ENCODE measurements around the gene RSRP1.
"Not testable (repeated sequence)": the region's sequence is repeated elsewhere in the genome, so short reads cannot be mapped to it uniquely, and the experiment has no call there.

The RSRP1 gene

GRCh38 chr1:25256578-25256965, 9.3 kb upstream of the RSRP1 start:
- DNase-seq: no peak

- no peak for DNase-seq
These were observed 8.7 kb upstream of the RSRP1 start for GRCh38 chr1:25255706-25256577.

GRCh38 chr1:25253911-25254310, 6.7 kb upstream of the RSRP1 start:
- DNase-seq: no peak

- DNase-seq: no peak
These were observed 838 bp upstream of the RSRP1 start for GRCh38 chr1:25247829-25248754.

- DNase-seq: peak; percentile 55
These were observed 642 bp downstream of the RSRP1 start for GRCh38 chr1:25246600-25247023.

- DNase-seq: no peak
These were observed 1.2 kb downstream of the RSRP1 start for GRCh38 chr1:25245809-25246599.

GRCh38 chr1:25245393-25245792, 1.9 kb downstream of the RSRP1 start:
- no peak for DNase-seq

- no peak for DNase-seq
These were observed 3.3 kb downstream of the RSRP1 start for GRCh38 chr1:25243907-25244306.

- peak; percentile 96 for DNase-seq
These were observed 7.3 kb downstream of the RSRP1 start for GRCh38 chr1:25239681-25240541.

GRCh38 chr1:25238046-25238445, 9.2 kb downstream of the RSRP1 start:
- DNase-seq: no peak

- DNase-seq: not testable (repeated sequence)
These were observed 11.0 kb downstream of the RSRP1 start for GRCh38 chr1:25236261-25236660.

- DNase-seq: not testable (repeated sequence)
These were observed 11.8 kb downstream of the RSRP1 start for GRCh38 chr1:25235411-25235810.

GRCh38 chr1:25232866-25233784, 14.1 kb downstream of the RSRP1 start:
- peak; percentile 66 for DNase-seq

GRCh38 chr1:25232027-25232865, 15.0 kb downstream of the RSRP1 start, which contains the start of gene SYF2:
TSS of gene SYF2 (minus strand) at chr1:25232502. CDS start at chr1:25232467, 35 bp downstream.
- peak; percentile 94 for DNase-seq

GRCh38 chr1:25223471-25223870, 23.8 kb downstream of the RSRP1 start:
- no peak for DNase-seq

- no peak for DNase-seq
These were observed 24.6 kb downstream of the RSRP1 start for GRCh38 chr1:25222606-25223005.

GRCh38 chr1:25220666-25221065, 26.6 kb downstream of the RSRP1 start:
- no peak for DNase-seq

GRCh38 chr1:25219661-25220251, 27.5 kb downstream of the RSRP1 start:
- DNase-seq: no peak

GRCh38 chr1:25217598-25218232, 29.5 kb downstream of the RSRP1 start:
- no peak for DNase-seq

Data from right forelimb (tissue), 1 donor.